ENCODE data around the gene SP6. TPM values are rescaled to one million over a fixed set of nuclear protein-coding genes. Genes with fewer than 3 reads are reported as not detected.

Gene SP6
- total RNA-seq, 1 experiment from 2014 or later: 10.8 TPM

DNA sequence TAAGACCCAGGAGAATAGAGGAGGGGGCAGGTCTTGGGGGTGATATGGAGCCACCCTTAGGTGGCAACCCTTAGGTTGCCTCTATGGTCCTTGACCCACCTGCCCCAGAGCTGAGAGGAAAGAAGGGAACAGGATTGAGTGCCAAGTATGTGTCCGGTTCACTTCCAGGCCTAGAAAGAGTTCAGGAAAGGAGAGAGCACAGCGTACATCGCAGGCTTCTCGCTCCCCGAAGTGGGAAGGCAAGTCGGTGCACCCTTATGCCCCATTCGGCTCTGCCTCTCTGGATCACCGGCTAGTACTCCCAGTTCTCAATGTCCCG, 631 bp downstream of the SP6 start:
- TF ChIP-seq EZH2 (IDR thresholded peaks at IDR 0.05) (no peak), TCF7L2 (IDR thresholded peaks at IDR 0.05; ENCODE audit: borderline replicate concordance, extremely low read depth, insufficient read depth, insufficient read length) (no peak), FOSL1 (IDR thresholded peaks at IDR 0.05; ENCODE audit: low read depth) (no peak), CBX3 (IDR thresholded peaks at IDR 0.05; ENCODE audit: low read depth) (no peak), EGR1 (IDR thresholded peaks at IDR 0.05; ENCODE audit: low read depth) (no peak), POLR2A (IDR thresholded peaks at IDR 0.05; ENCODE audit: borderline replicate concordance, extremely low read depth, insufficient read depth, insufficient read length) (no peak), ZNF274 (IDR thresholded peaks at IDR 0.05; ENCODE audit: low read depth, low read length) (no peak), RAD21 (IDR thresholded peaks at IDR 0.05; ENCODE audit: low read depth) (no peak), YY1 (IDR thresholded peaks at IDR 0.05; ENCODE audit: extremely low read depth, insufficient replicate concordance, low read depth, low read length) (no peak), JUND (IDR thresholded peaks at IDR 0.05) (no peak), ZFX (IDR thresholded peaks at IDR 0.05) (no peak), SRF (IDR thresholded peaks at IDR 0.05; ENCODE audit: low read depth) (no peak)
- TF ChIP-seq, protein P1, sequence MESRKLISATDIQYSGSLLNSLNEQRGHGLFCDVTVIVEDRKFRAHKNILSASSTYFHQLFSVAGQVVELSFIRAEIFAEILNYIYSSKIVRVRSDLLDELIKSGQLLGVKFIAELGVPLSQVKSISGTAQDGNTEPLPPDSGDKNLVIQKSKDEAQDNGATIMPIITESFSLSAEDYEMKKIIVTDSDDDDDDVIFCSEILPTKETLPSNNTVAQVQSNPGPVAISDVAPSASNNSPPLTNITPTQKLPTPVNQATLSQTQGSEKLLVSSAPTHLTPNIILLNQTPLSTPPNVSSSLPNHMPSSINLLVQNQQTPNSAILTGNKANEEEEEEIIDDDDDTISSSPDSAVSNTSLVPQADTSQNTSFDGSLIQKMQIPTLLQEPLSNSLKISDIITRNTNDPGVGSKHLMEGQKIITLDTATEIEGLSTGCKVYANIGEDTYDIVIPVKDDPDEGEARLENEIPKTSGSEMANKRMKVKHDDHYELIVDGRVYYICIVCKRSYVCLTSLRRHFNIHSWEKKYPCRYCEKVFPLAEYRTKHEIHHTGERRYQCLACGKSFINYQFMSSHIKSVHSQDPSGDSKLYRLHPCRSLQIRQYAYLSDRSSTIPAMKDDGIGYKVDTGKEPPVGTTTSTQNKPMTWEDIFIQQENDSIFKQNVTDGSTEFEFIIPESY (IDR thresholded peaks at IDR 0.05; ENCODE audit: extremely low read depth, insufficient replicate concordance, low read length): no peak
- TF ChIP-seq, protein P2, sequence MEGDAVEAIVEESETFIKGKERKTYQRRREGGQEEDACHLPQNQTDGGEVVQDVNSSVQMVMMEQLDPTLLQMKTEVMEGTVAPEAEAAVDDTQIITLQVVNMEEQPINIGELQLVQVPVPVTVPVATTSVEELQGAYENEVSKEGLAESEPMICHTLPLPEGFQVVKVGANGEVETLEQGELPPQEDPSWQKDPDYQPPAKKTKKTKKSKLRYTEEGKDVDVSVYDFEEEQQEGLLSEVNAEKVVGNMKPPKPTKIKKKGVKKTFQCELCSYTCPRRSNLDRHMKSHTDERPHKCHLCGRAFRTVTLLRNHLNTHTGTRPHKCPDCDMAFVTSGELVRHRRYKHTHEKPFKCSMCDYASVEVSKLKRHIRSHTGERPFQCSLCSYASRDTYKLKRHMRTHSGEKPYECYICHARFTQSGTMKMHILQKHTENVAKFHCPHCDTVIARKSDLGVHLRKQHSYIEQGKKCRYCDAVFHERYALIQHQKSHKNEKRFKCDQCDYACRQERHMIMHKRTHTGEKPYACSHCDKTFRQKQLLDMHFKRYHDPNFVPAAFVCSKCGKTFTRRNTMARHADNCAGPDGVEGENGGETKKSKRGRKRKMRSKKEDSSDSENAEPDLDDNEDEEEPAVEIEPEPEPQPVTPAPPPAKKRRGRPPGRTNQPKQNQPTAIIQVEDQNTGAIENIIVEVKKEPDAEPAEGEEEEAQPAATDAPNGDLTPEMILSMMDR (IDR thresholded peaks at IDR 0.05 in 2 of 3, conservative IDR thresholded peaks at IDR 0.05 in 1 of 3; ENCODE audit: borderline replicate concordance in 1 of 3, insufficient read depth in 1 of 3, low read depth in 2 of 3, low read length in 2 of 3): no peak
- peak overlapping the region; percentile 62 for H2AFZ ChIP-seq (ENCODE audit: low read depth, low read length, poor library complexity, severe bottlenecking)
- peak overlapping the region; percentile 86 for H3K4me2 ChIP-seq (ENCODE audit: low read length)
- ChIA-PET CTCF (interaction anchor here (0.7 to 12.6 kb wide), 10 partner anchors 8 to 168 kb away, joined by 3 to 393 read pairs (median 6); partner anchors contain the start of genes LRRC46, MRPL10, SCRN2 and SP2), POLR2A (interaction anchor here (0.8 to 3.2 kb wide), 7 partner anchors 7 to 45 kb away, joined by 3 to 15 read pairs (median 4); partner anchors contain the start of genes SCRN2 and SP2), RAD21 (ENCODE audit: low non-redundant PET in 1 of 2, low total read pairs in 2 of 2, uncharacterized antibody in 2 of 2, unreplicated experiment in 2 of 2) (interaction anchor here (1.0 to 1.3 kb wide), 3 partner anchors 9 to 39 kb away, joined by 4 to 5 read pairs (median 5); partner anchors contain the start of gene SCRN2 (in 1 of the 2))
- intact Hi-C loops (cut with micrococcal nuclease): no loop called here
- no peaks in the 10 kb centered on the region for H3K9me2 ChIP-seq (ENCODE audit: insufficient read depth)
- peaks cover 13 to 30% of the 10 kb centered on the region in 2 experiments for H3K4me1 ChIP-seq (ENCODE audit: control insufficient read depth in 1 of 2, insufficient read depth in 2 of 2, low read length in 2 of 2)
- peak overlapping the region; percentile 78 to 89 for H3K4me3 ChIP-seq (replicated peaks in 1 of 2; ENCODE audit: low read depth in 1 of 2, low read length in 2 of 2)
- no peaks in the 10 kb centered on the region for H3K9me3 ChIP-seq (ENCODE audit: control insufficient read depth in 1 of 2, insufficient read depth in 1 of 2, low read depth in 1 of 2, low read length in 2 of 2)
- H3K27me3 ChIP-seq (ENCODE audit: insufficient read depth, low read length): peaks cover 13% of the 10 kb centered on the region; the same call in 1 of the 2 replicates
- peaks cover 23% of the 10 kb centered on the region; the same call in 1 of the 2 replicates for H3K79me2 ChIP-seq (ENCODE audit: insufficient read depth, low read length)
- no peak for DNase-seq (ENCODE audit: low read depth, low spot score)
- H3K9ac ChIP-seq (ENCODE audit: low read length): peak overlapping the region; percentile 81
- BruUV-seq (replicated peaks): TSS peak; percentile 50
- ATAC-seq: no peak
- no peaks in the 10 kb centered on the region; a peak in 1 of 4 replicates for H3K36me3 ChIP-seq (ENCODE audit: control insufficient read depth in 1 of 2, insufficient read depth in 2 of 2, low read length in 2 of 2)
- no peaks in the 10 kb centered on the region for H4K20me1 ChIP-seq (ENCODE audit: insufficient read depth)
- H3K27ac ChIP-seq (ENCODE audit: low read depth, low read length): peak overlapping the region; percentile 63

All from HCT116 (cell line).